SK-N-SH treated with all-trans-retinoic acid at 6 μM for 48 hours (cell line): ENCODE data around the gene ENOPH1.

Experiments used
- ATAC-seq: fragments of 200-7000 bp; cut with Tn5 transposase; 3 replicates; pipeline ENCODE4 v1.9.1; 2020; ENCODE audit warnings: mild to moderate bottlenecking, moderate library complexity
- BACH2 ChIP-seq: fragments of 250-450 bp; sonication (Bioruptor Pico); IDR thresholded peaks from 2 replicates; pipeline ENCODE4 v1.9.0; 2021; ENCODE audit warnings: mild to moderate bottlenecking, borderline replicate concordance
- CREB5 ChIP-seq: fragments of 250-450 bp; sonication (Bioruptor Pico); IDR thresholded peaks from 2 replicates; pipeline ENCODE4 v1.5.1; 2020; ENCODE audit warnings: low read depth, mild to moderate bottlenecking, moderate library complexity
- CSDC2 ChIP-seq: fragments of 250-450 bp; sonication (Bioruptor Pico); IDR thresholded peaks from 2 replicates; pipeline ENCODE4 v1.5.0; 2020; ENCODE audit warnings: mild to moderate bottlenecking, moderate library complexity
- CSRNP3 ChIP-seq: fragments of 250-450 bp; sonication (Bioruptor Pico); IDR thresholded peaks from 2 replicates; pipeline ENCODE4 v1.5.1; 2021; ENCODE audit warnings: mild to moderate bottlenecking, moderate library complexity
- ESRRG ChIP-seq: fragments of 250-450 bp; sonication (Bioruptor Pico); IDR thresholded peaks from 2 replicates; pipeline ENCODE4 v1.6.1; 2021; ENCODE audit warnings: mild to moderate bottlenecking
- GLIS3 ChIP-seq: fragments of 250-450 bp; sonication (Bioruptor Pico); IDR thresholded peaks from 2 replicates; pipeline ENCODE4 v1.5.0; 2020; ENCODE audit warnings: mild to moderate bottlenecking, moderate library complexity
- ISL1 ChIP-seq: fragments of 250-450 bp; sonication (Bioruptor Pico); IDR thresholded peaks from 2 replicates; pipeline ENCODE4 v2.1.2; 2022; ENCODE audit warnings: mild to moderate bottlenecking, moderate library complexity
- PPARA ChIP-seq: fragments of 250-450 bp; sonication (Bioruptor Pico); IDR thresholded peaks from 2 replicates; pipeline ENCODE4 v1.5.0; 2020; ENCODE audit warnings: mild to moderate bottlenecking, borderline replicate concordance
- RARB ChIP-seq: fragments of 250-450 bp; sonication (Bioruptor Pico); IDR thresholded peaks from 2 replicates; pipeline ENCODE4 v1.8.0; 2021; ENCODE audit warnings: mild to moderate bottlenecking, moderate library complexity
- TCF4 ChIP-seq: fragments of 250-450 bp; sonication (Bioruptor Pico); IDR thresholded peaks from 2 replicates; pipeline ENCODE4 v1.8.0; 2021; ENCODE audit warnings: mild to moderate bottlenecking, moderate library complexity, borderline replicate concordance
- TOX ChIP-seq: fragments of 250-450 bp; sonication (Bioruptor Pico); IDR thresholded peaks from 2 replicates; pipeline ENCODE4 v1.8.0; 2021; ENCODE audit warnings: mild to moderate bottlenecking, moderate library complexity, borderline replicate concordance
- TSHZ2 ChIP-seq: fragments of 250-450 bp; sonication (Bioruptor Pico); IDR thresholded peaks from 2 replicates; pipeline ENCODE4 v1.5.0; 2020; ENCODE audit warnings: mild to moderate bottlenecking, moderate library complexity
- ZFP3 ChIP-seq: fragments of 250-450 bp; sonication (Bioruptor Pico); IDR thresholded peaks from 2 replicates; pipeline ENCODE4 v1.5.0; 2020; ENCODE audit warnings: mild to moderate bottlenecking, moderate library complexity
- ZFP30 ChIP-seq: fragments of 450-650 bp; formaldehyde crosslinking; IDR thresholded peaks from 2 replicates; pipeline ENCODE4 v1.5.0; 2022; ENCODE audit warnings: mild to moderate bottlenecking, moderate library complexity
- ZNF70 ChIP-seq: fragments of 450-650 bp; formaldehyde crosslinking; IDR thresholded peaks from 2 replicates; pipeline ENCODE4 v1.5.0; 2020; ENCODE audit warnings: mild to moderate bottlenecking, moderate library complexity
- ZNF8 ChIP-seq: fragments of 450-650 bp; formaldehyde crosslinking; IDR thresholded peaks from 2 replicates; pipeline ENCODE4 v1.5.0; 2020; ENCODE audit warnings: mild to moderate bottlenecking, moderate library complexity
- TF ChIP-seq, protein P1 (sequence below): fragments of 250-450 bp; sonication (Bioruptor Pico); IDR thresholded peaks from 2 replicates; pipeline ENCODE4 v1.8.0; 2020; ENCODE audit warnings: mild to moderate bottlenecking, moderate library complexity, borderline replicate concordance

Gene ENOPH1

GRCh38 chr4:82501154-82501442, 70.7 kb downstream of the ENOPH1 start:
- no peak for ATAC-seq

GRCh38 chr4:82508011-82508410, 77.6 kb downstream of the ENOPH1 start:
- TF ChIP-seq ZNF70 (CRISPR knock-in tag) (no peak), CREB5 (no peak), RARB (no peak), TCF4 (CRISPR knock-in tag) (no peak), CSRNP3 (CRISPR knock-in tag) (no peak), PPARA (CRISPR knock-in tag) (no peak), TSHZ2 (CRISPR knock-in tag) (no peak), ZFP30 (CRISPR knock-in tag) (no peak), CSDC2 (no peak), BACH2 (CRISPR knock-in tag) (no peak), GLIS3 (CRISPR knock-in tag) (no peak), ISL1 (no peak), ZNF8 (CRISPR knock-in tag) (no peak), ZFP3 (CRISPR knock-in tag) (no peak), TOX (CRISPR knock-in tag) (no peak)
- TF ChIP-seq, protein P1, sequence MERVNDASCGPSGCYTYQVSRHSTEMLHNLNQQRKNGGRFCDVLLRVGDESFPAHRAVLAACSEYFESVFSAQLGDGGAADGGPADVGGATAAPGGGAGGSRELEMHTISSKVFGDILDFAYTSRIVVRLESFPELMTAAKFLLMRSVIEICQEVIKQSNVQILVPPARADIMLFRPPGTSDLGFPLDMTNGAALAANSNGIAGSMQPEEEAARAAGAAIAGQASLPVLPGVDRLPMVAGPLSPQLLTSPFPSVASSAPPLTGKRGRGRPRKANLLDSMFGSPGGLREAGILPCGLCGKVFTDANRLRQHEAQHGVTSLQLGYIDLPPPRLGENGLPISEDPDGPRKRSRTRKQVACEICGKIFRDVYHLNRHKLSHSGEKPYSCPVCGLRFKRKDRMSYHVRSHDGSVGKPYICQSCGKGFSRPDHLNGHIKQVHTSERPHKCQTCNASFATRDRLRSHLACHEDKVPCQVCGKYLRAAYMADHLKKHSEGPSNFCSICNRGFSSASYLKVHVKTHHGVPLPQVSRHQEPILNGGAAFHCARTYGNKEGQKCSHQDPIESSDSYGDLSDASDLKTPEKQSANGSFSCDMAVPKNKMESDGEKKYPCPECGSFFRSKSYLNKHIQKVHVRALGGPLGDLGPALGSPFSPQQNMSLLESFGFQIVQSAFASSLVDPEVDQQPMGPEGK (CRISPR knock-in tag), result no peak
- no peak for ATAC-seq

More at GRCh38 chr4:82501154-82501442, 70.7 kb downstream of the ENOPH1 start:
- TF ChIP-seq RARB (no peak), CSRNP3 (CRISPR knock-in tag) (no peak), ZFP3 (CRISPR knock-in tag) (no peak), BACH2 (CRISPR knock-in tag) (no peak)

- no peak for ATAC-seq
- TF ChIP-seq, protein P1 (CRISPR knock-in tag), result no peak
- TF ChIP-seq ESRRG, result no peak
- TF ChIP-seq ZFP30 (CRISPR knock-in tag), result no peak
- no peak for TF ChIP-seq TOX (CRISPR knock-in tag)
- TF ChIP-seq GLIS3 (CRISPR knock-in tag), result no peak
- TF ChIP-seq ZFP3 (CRISPR knock-in tag), result no peak
Measured at GRCh38 chr4:82508806-82509428, 78.5 kb downstream of the ENOPH1 start.
